ENCODE results near the gene OXSR1. TPM values are rescaled to one million over a fixed set of nuclear protein-coding genes. Genes with fewer than 3 reads are reported as not detected.
A peak's percentile ranks its signal among the peaks of the same experiment; 100 is the strongest.

Gene OXSR1
- total and polyA plus RNA-seq, 2 of the 13 experiments (the other 11 are each of a cell fraction or from before 2014, with no cell fraction given) = 27.4 to 32.6 TPM

DNA sequence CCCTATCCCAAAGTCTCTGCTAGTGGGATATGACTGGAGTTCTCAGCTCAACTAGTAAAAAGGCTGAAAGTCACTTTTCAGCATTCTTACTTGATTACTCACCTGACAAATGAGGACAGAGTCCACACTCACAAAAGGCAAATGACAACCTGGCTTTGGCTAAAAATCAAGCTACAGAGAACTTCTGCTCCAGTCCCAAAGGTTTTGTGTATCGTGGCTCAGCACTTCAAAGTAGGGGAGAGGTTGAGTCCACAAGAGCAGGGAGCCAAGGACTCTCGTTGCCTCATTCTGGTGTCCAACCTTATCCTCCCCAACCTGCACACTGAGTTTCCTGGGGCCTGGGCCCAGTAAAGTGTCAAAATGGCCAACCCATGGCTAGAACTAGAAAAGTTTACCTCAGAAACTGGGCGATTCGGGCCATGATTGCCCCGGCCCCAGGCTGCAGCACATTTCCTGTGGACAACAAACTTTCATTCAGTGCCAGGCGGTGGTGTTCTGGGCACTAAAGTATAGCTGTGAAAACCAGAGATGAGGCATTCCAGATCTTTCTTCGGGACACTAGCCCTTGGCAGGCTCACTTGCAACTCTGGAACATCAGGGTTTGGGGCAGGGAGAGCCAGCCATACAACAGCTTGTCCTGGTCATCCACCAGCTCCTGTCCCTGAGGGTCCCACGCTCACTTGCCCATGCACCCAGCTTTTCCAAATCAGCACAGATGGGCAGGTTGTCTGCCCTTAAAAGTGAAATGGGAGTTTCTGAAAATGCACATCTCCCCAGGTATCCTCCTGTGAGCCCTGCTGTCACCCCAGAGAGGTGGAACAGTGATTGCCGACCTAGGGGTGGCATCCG lies 31.6 kb upstream of the OXSR1 start (continued):
- TF ChIP-seq PRDM15 (CRISPR knock-in tag; IDR thresholded peaks at IDR 0.05) (no peak), ZFP37 (CRISPR knock-in tag; IDR thresholded peaks at IDR 0.05; ENCODE audit: borderline replicate concordance) (no peak), JUN (CRISPR knock-in tag; IDR thresholded peaks at IDR 0.05) (peak; percentile 99), ZNF781 (CRISPR knock-in tag; IDR thresholded peaks at IDR 0.05; ENCODE audit: borderline replicate concordance, not compliant biosample characterization) (no peak), CEBPG (CRISPR knock-in tag; IDR thresholded peaks at IDR 0.05) (peak; percentile 87), ZHX1 (CRISPR knock-in tag; IDR thresholded peaks at IDR 0.05; ENCODE audit: low read depth) (no peak; the same call in 1 of the 2 replicates), MIER3 (CRISPR knock-in tag; IDR thresholded peaks at IDR 0.05; ENCODE audit: borderline replicate concordance) (peak; percentile 45; the same call in 1 of the 2 replicates), SP2 (CRISPR knock-in tag; IDR thresholded peaks at IDR 0.05) (no peak), PHB2 (IDR thresholded peaks at IDR 0.05; ENCODE audit: partially characterized antibody) (no peak), HOXD1 (CRISPR knock-in tag; IDR thresholded peaks at IDR 0.05) (peak; percentile 82), NCOR1 (IDR thresholded peaks at IDR 0.05; ENCODE audit: borderline replicate concordance, low read length) (peak; percentile 96), MTA3 (CRISPR knock-in tag; IDR thresholded peaks at IDR 0.05) (no peak), TOPORS (CRISPR knock-in tag; IDR thresholded peaks at IDR 0.05) (peak; percentile 89), GTF3A (CRISPR knock-in tag; conservative IDR thresholded peaks at IDR 0.05) (no peak), TARDBP (CRISPR knock-in tag; IDR thresholded peaks at IDR 0.05) (peak; percentile 92), HDAC1 (CRISPR knock-in tag; IDR thresholded peaks at IDR 0.05) (peak; percentile 73; the same call in 1 of the 2 replicates), ZNF800 (CRISPR knock-in tag; IDR thresholded peaks at IDR 0.05) (peak; percentile 59; the same call in 1 of the 2 replicates)
